ENCODE measurements around the gene B9D2. TPM values are rescaled to one million over a fixed set of nuclear protein-coding genes. Genes with fewer than 3 reads are reported as not detected.
"Not testable (repeated sequence)": the region's sequence is repeated elsewhere in the genome, so short reads cannot be mapped to it uniquely, and the experiment has no call there.

The B9D2 gene
- total RNA-seq, 1 donor from 2014 or later, result 2.1 TPM

DNA sequence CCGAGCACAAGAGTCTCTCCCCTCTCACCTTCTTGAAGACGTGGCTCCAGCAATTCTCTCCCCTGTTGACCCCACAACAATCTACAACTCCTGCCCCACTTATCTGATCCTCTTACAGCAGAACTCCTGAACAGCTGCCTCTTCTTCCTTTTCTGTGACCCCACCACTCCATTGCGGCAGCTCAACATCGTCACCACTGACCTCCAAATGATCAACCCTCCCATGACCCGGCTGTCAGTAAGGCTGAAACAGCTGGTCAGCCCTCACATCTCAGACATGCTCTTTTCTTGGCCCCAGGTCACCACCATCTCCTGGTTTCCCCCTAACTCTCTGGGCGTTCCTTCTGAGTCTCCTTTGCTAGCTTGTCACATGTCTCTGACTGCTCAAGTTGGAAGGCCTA is 31.4 kb upstream of the B9D2 start:
- Histone ChIP-seq H3K36me3 (ENCODE audit: control insufficient read depth in 3 of 3, insufficient read depth in 3 of 3, low read length in 3 of 3) (peaks cover 16 to 20% (median 17%) of the 10 kb centered on the region in 3 donors), H3K9me3 (ENCODE audit: control insufficient read depth in 3 of 3, low read length in 3 of 3) (no peaks in the 10 kb centered on the region), H3K27ac (ENCODE audit: low read depth, low read length) (no peak overlapping the region)

DNA sequence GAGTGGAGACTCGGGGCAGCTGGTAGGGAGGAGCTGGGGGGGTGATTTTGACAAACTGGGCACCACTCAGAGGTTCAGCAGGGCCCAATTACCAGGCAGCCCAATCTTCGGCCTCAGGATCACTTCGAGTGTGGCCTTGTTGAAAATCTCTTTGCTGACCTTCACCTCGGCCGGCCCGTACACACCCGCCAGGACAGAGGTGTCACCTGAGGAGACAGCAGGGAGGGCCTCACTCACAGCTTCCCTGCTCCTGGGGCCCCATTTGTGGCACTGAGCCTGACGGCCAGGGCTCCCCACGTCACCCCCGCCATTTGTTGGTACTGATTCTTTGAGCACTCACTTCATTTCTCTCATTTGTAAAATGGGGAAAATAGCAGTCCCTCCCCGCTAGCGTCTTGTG is 28.8 kb upstream of the B9D2 start:
- no peak overlapping the region for H3K9ac ChIP-seq (ENCODE audit: low read depth in 1 of 3, low read length in 3 of 3)
- no peak overlapping the region for H3K4me3 ChIP-seq (ENCODE audit: low read length in 3 of 3)
- peaks cover 28 to 38% (median 34%) of the 10 kb centered on the region in 3 donors for H3K36me3 ChIP-seq (ENCODE audit: control insufficient read depth in 3 of 3, insufficient read depth in 3 of 3, low read length in 3 of 3)
- H3K27ac ChIP-seq (ENCODE audit: low read depth, low read length), result no peak overlapping the region
- no peaks in the 10 kb centered on the region for H3K9me3 ChIP-seq (ENCODE audit: control insufficient read depth in 3 of 3, low read length in 3 of 3)
- H3K4me1 ChIP-seq (ENCODE audit: control insufficient read depth in 3 of 3, insufficient read depth in 3 of 3, low read length in 3 of 3), result peaks cover 7 to 18% (median 7%) of the 10 kb centered on the region in 3 donors
- no peaks in the 10 kb centered on the region for H3K27me3 ChIP-seq (ENCODE audit: control insufficient read depth in 3 of 3, insufficient read depth in 3 of 3, low read length in 3 of 3)

More for the DNA sequence above, 31.4 kb upstream of the B9D2 start:
- Histone ChIP-seq H3K4me3 (ENCODE audit: low read length in 3 of 3) (no peak overlapping the region), H3K4me1 (ENCODE audit: control insufficient read depth in 3 of 3, insufficient read depth in 3 of 3, low read length in 3 of 3) (peaks cover 13 to 28% (median 21%) of the 10 kb centered on the region in 3 donors), H3K27me3 (ENCODE audit: control insufficient read depth in 3 of 3, insufficient read depth in 3 of 3, low read length in 3 of 3) (no peaks in the 10 kb centered on the region), H3K9ac (ENCODE audit: low read depth in 1 of 3, low read length in 3 of 3) (no peak overlapping the region)

DNA sequence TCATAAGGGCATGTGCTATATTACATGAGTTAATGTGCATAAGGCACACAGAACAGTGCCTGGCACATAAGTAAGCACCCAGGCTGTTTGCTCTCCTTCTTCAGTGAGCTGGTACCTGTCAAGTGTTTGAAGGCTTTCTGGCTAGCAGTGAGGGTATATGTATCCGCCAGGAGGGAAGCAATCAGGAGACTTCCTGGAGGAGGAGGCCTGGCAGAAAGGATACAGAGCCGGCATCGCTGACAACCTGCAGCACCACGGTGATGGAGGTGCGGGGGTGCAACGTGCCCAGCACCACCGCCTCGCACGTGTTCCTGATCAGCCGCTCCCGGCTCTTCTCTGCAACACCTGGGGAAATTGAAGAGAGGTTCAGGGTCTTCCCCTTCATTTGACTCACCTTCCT is 27.7 kb upstream of the B9D2 start:
- no peaks in the 10 kb centered on the region for H3K27me3 ChIP-seq (ENCODE audit: control insufficient read depth in 3 of 3, insufficient read depth in 3 of 3, low read length in 3 of 3)
- peaks cover 30 to 48% (median 43%) of the 10 kb centered on the region in 3 donors for H3K36me3 ChIP-seq (ENCODE audit: control insufficient read depth in 3 of 3, insufficient read depth in 3 of 3, low read length in 3 of 3)
- no peaks in the 10 kb centered on the region for H3K9me3 ChIP-seq (ENCODE audit: control insufficient read depth in 3 of 3, low read length in 3 of 3)

DNA sequence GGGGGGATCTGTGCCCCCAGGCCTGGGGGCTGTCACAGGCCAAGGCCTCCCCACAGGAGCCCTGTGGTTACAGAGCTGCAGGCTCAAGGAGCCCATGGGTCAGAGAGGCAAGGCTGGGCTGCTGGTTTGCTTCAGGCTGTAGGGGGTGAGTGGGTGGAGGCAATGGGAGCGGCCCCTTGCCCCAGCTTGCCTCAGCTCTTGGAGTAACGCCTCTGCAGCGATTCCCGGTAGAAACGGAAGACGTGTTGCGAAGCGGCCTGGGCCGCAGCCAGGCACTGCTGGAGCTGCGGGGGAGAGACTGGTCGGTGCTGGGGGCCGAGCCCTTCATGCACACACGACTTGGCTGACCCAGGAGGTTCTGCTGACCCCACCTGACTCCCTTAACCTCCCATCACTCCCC is 22.5 kb upstream of the B9D2 start:
- Histone ChIP-seq H3K4me1 (ENCODE audit: control insufficient read depth in 3 of 3, insufficient read depth in 3 of 3, low read length in 3 of 3) (no peaks in the 10 kb centered on the region), H3K9me3 (ENCODE audit: control insufficient read depth in 3 of 3, low read length in 3 of 3) (no peaks in the 10 kb centered on the region), H3K27me3 (ENCODE audit: control insufficient read depth in 3 of 3, insufficient read depth in 3 of 3, low read length in 3 of 3) (no peaks in the 10 kb centered on the region), H3K9ac (ENCODE audit: low read depth in 1 of 3, low read length in 3 of 3) (no peak overlapping the region), H3K4me3 (ENCODE audit: low read length in 3 of 3) (no peak overlapping the region), H3K36me3 (ENCODE audit: control insufficient read depth in 3 of 3, insufficient read depth in 3 of 3, low read length in 3 of 3) (peaks cover 24 to 50% (median 47%) of the 10 kb centered on the region in 3 donors), H3K27ac (ENCODE audit: low read depth, low read length) (no peak overlapping the region)

More for the DNA sequence above, 27.7 kb upstream of the B9D2 start:
- Histone ChIP-seq H3K27ac (ENCODE audit: low read depth, low read length) (no peak overlapping the region), H3K4me1 (ENCODE audit: control insufficient read depth in 3 of 3, insufficient read depth in 3 of 3, low read length in 3 of 3) (peaks cover 2 to 14% (median 4%) of the 10 kb centered on the region in 3 donors), H3K4me3 (ENCODE audit: low read length in 3 of 3) (no peak overlapping the region), H3K9ac (ENCODE audit: low read depth in 1 of 3, low read length in 3 of 3) (no peak overlapping the region)

DNA sequence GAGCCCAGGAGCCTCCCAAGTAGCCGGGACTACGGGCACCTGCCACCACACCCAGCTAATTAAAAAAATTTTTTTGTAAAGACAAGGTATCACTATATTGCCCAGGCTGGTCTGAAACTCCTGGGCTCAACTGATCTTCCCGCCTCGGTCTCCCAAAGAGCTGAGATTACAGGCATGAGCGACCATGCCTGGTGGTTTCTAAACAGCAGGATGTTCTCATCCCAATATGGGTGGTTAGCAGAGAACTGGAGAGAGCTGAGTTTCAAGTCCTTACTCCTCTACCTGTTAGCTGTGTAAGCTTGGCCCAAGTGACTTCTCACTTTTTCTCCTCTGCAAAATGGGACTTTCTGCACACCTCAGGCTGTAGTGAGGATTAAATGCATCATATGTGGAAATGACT is 20.4 kb upstream of the B9D2 start:
- Histone ChIP-seq H3K9ac (ENCODE audit: low read depth in 1 of 3, low read length in 3 of 3) (no peak overlapping the region), H3K27ac (ENCODE audit: low read depth, low read length) (no peak overlapping the region), H3K27me3 (ENCODE audit: control insufficient read depth in 3 of 3, insufficient read depth in 3 of 3, low read length in 3 of 3) (no peaks in the 10 kb centered on the region), H3K9me3 (ENCODE audit: control insufficient read depth in 3 of 3, low read length in 3 of 3) (no peaks in the 10 kb centered on the region), H3K4me1 (ENCODE audit: control insufficient read depth in 3 of 3, insufficient read depth in 3 of 3, low read length in 3 of 3) (peaks cover 0 to 5% (median 0%) of the 10 kb centered on the region in 3 donors), H3K4me3 (ENCODE audit: low read length in 3 of 3) (no peak overlapping the region), H3K36me3 (ENCODE audit: control insufficient read depth in 3 of 3, insufficient read depth in 3 of 3, low read length in 3 of 3) (peaks cover 7 to 31% (median 29%) of the 10 kb centered on the region in 3 donors)

DNA sequence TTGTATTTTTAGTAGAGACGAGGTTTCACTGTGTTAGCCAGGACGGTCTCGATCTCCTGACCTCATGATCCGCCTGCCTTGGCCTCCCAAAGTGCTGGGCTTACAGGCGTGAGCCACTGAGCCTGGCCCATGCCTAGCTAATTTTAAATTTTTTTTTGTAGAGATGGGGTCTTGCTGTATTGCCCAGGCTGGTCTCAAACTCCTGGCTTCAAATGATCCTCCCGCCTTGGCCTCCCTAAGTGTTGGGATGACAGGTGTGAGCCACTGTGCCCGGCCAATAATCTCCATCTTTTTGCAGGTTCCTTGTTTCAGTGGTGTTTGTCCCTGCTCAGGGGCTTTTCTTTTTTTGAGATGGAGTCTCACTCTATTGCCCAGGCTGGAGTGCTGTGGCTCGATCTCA is 17.6 kb upstream of the B9D2 start:
- not testable (repeated sequence) for H3K36me3 ChIP-seq (ENCODE audit: control insufficient read depth in 3 of 3, insufficient read depth in 3 of 3, low read length in 3 of 3); H3K9me3 ChIP-seq (ENCODE audit: control insufficient read depth in 3 of 3, low read length in 3 of 3); H3K27ac ChIP-seq (ENCODE audit: low read depth, low read length); H3K4me3 ChIP-seq (ENCODE audit: low read length in 3 of 3); H3K9ac ChIP-seq (ENCODE audit: low read depth in 1 of 3, low read length in 3 of 3); H3K27me3 ChIP-seq (ENCODE audit: control insufficient read depth in 3 of 3, insufficient read depth in 3 of 3, low read length in 3 of 3)
- peaks cover 0 to 11% (median 5%) of the 10 kb centered on the region in 3 donors for H3K4me1 ChIP-seq (ENCODE audit: control insufficient read depth in 3 of 3, insufficient read depth in 3 of 3, low read length in 3 of 3)

DNA sequence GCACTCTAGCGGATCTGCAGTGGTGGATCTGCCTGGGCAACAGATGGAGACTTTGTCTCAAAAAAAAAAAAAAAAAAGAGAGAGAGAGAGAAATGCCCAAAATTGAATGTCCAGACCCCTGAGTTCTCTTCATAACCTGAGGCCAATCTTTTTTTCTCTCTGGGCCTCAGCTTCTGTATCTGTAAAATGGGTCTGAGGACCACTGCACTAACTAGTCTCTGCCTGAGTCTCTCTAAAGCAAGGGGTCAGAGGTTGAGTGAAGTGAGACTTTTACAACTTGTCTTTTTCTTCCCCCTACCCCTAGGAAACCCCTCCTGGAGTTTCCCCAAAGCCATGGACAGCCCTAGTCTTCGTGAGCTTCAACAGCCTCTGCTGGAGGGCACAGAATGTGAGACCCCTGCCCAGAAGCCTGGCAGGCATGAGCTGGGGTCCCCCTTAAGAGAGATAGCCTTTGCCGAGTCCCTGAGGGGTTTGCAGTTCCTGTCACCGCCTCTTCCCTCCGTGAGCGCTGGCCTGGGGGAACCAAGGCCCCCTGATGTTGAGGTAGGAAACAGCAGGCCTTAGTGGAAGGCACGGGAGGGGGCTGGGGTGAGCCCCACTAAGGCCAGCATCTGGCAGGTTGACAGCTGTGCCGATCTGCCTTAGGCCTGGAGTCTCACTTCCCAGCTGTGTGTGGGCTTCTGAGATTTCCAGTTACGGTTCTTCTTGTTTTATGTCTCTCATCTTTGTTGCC is 14.2 kb upstream of the B9D2 start:
- H3K9me3 ChIP-seq (ENCODE audit: control insufficient read depth in 3 of 3, low read length in 3 of 3), result no peaks in the 10 kb centered on the region
- peak overlapping the region in 1 of 3 donors; percentile 8 for H3K9ac ChIP-seq (ENCODE audit: low read depth in 1 of 3, low read length in 3 of 3)
- peaks cover 10 to 29% (median 18%) of the 10 kb centered on the region in 3 donors for H3K4me1 ChIP-seq (ENCODE audit: control insufficient read depth in 3 of 3, insufficient read depth in 3 of 3, low read length in 3 of 3)
- H3K27me3 ChIP-seq (ENCODE audit: control insufficient read depth in 3 of 3, insufficient read depth in 3 of 3, low read length in 3 of 3), result peaks cover 0 to 8% (median 7%) of the 10 kb centered on the region in 3 donors
- H3K36me3 ChIP-seq (ENCODE audit: control insufficient read depth in 3 of 3, insufficient read depth in 3 of 3, low read length in 3 of 3), result peaks cover 0 to 3% (median 2%) of the 10 kb centered on the region in 3 donors
- no peak overlapping the region for H3K27ac ChIP-seq (ENCODE audit: low read depth, low read length)
- H3K4me3 ChIP-seq (ENCODE audit: low read length in 3 of 3), result no peak overlapping the region

DNA sequence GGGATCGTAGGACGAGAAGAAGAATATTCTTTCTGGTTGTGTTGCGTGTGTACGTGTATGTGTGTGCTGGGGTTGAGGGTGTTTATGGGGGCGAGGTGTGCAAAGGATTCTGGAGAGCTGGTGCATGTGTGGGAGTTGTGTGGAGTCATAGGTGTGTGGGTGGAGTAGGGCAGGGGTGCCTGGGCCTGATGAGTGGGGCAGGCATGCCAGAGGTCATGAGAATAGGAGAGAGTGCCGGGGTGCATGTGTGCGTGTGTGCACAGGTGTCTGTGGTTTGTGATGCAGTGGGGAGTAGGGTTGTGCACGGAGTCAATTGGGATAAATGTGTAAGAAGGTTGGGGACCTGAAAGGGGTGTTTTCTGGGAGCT is 13.0 kb upstream of the B9D2 start:
- H3K4me3 ChIP-seq (ENCODE audit: low read length in 3 of 3), result peak overlapping the region; percentile 64 to 74 (median 70)
- peaks cover 10 to 29% (median 18%) of the 10 kb centered on the region in 3 donors for H3K4me1 ChIP-seq (ENCODE audit: control insufficient read depth in 3 of 3, insufficient read depth in 3 of 3, low read length in 3 of 3)
- H3K36me3 ChIP-seq (ENCODE audit: control insufficient read depth in 3 of 3, insufficient read depth in 3 of 3, low read length in 3 of 3), result no peaks in the 10 kb centered on the region
- no peak overlapping the region for H3K27ac ChIP-seq (ENCODE audit: low read depth, low read length)
- H3K9me3 ChIP-seq (ENCODE audit: control insufficient read depth in 3 of 3, low read length in 3 of 3), result no peaks in the 10 kb centered on the region
- peak overlapping the region in 2 of 3 donors; percentile 70 to 72 for H3K9ac ChIP-seq (ENCODE audit: low read depth in 1 of 3, low read length in 3 of 3)
- peaks cover 0 to 8% (median 7%) of the 10 kb centered on the region in 3 donors for H3K27me3 ChIP-seq (ENCODE audit: control insufficient read depth in 3 of 3, insufficient read depth in 3 of 3, low read length in 3 of 3)

DNA sequence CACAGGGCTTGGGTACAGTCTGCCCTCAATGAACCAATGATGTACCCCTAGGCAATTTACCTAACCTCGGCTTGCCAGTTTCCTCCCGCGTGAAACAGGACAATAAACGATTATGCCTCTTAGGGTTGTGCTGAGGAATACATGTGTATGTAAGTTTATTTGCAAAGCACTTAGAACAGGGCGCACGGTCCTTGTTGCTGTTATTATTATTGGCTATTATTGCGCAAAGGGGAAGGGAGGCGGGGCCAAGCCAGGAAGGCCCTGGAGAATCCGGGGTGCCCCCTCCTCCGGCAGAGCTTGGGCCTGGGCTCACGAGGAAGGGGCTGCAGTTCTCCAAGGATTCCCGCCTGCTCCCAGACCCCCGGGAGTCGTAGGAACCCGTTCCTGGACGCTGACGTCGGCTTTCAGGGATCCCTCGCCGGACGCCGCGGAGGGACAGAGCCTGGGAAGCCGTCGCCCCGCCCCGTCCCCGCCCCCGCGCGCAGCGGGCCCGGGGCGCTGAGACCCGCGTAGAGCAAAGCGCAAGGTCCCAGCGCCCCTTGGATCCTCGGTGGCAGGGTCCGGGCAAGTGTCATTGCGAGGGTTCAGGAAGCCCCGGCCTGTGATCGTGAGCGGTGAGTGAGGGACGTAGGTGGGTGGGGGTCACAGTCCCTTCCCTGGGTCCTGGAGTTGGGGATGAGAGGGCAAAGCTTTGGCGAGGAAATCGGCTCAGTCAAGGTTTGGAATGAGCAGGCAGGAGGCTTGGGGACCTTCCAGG is 12.5 kb upstream of the B9D2 start, which contains the start of gene TMEM91:
TMEM91 (plus strand) TSS at position 293 of the 757 bp plus-strand sequence. CDS start 1,777 bp downstream, outside the sequence.
- no peaks in the 10 kb centered on the region for H3K36me3 ChIP-seq (ENCODE audit: control insufficient read depth in 3 of 3, insufficient read depth in 3 of 3, low read length in 3 of 3)
- no peaks in the 10 kb centered on the region for H3K9me3 ChIP-seq (ENCODE audit: control insufficient read depth in 3 of 3, low read length in 3 of 3)
- peak within 1 kb of the TSS; percentile 69 to 72 (median 70) for H3K9ac ChIP-seq (ENCODE audit: low read depth in 1 of 3, low read length in 3 of 3)
- peak within 1 kb of the TSS; percentile 19 for H3K27ac ChIP-seq (ENCODE audit: low read depth, low read length)
- peaks cover 10 to 29% (median 18%) of the 10 kb centered on the region in 3 donors for H3K4me1 ChIP-seq (ENCODE audit: control insufficient read depth in 3 of 3, insufficient read depth in 3 of 3, low read length in 3 of 3)
- peak within 1 kb of the TSS; percentile 64 to 74 (median 70) for H3K4me3 ChIP-seq (ENCODE audit: low read length in 3 of 3)
- H3K27me3 ChIP-seq (ENCODE audit: control insufficient read depth in 3 of 3, insufficient read depth in 3 of 3, low read length in 3 of 3), result peaks cover 0 to 8% (median 7%) of the 10 kb centered on the region in 3 donors

DNA sequence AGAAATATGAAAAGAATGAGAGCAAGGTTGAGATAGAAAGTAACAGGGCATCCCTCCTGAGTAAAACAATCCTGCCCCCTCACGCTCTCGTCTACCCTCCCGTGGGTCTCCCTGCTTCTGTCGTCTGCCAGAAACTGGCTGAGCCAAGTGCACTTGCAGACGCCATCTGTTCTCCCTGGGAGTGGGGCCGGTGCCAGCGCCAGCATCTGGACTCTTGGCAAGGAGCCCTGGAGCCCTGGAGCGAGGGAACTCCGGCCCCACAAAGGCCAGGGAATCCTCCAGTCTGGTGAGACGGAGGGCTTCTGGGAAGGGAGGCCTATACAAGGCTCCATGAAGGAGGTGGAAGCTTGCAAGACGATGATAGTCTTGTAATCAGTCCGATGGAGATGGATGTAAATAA is 10.0 kb upstream of the B9D2 start:
- peak overlapping the region in 1 of 3 donors; percentile 33 for H3K9ac ChIP-seq (ENCODE audit: low read depth in 1 of 3, low read length in 3 of 3)
- H3K27ac ChIP-seq (ENCODE audit: low read depth, low read length), result no peak overlapping the region

More for the DNA sequence above, 10.0 kb upstream of the B9D2 start:
- Histone ChIP-seq H3K9me3 (ENCODE audit: control insufficient read depth in 3 of 3, low read length in 3 of 3) (no peaks in the 10 kb centered on the region), H3K36me3 (ENCODE audit: control insufficient read depth in 3 of 3, insufficient read depth in 3 of 3, low read length in 3 of 3) (no peaks in the 10 kb centered on the region), H3K27me3 (ENCODE audit: control insufficient read depth in 3 of 3, insufficient read depth in 3 of 3, low read length in 3 of 3) (peaks cover 0 to 8% (median 7%) of the 10 kb centered on the region in 3 donors), H3K4me1 (ENCODE audit: control insufficient read depth in 3 of 3, insufficient read depth in 3 of 3, low read length in 3 of 3) (peaks cover 10 to 24% (median 18%) of the 10 kb centered on the region in 3 donors), H3K4me3 (ENCODE audit: low read length in 3 of 3) (no peak overlapping the region)

All from skeletal muscle tissue (tissue), 4 donors.